GM19397 (cell line): Measurements from ENCODE around the gene APBA1.

Experiments
- ATAC-seq: cut with Tn5 transposase; IDR thresholded peaks from one replicate; pipeline ENCODE4 v1.9.1; 2021; ENCODE audit warnings: mild to moderate bottlenecking, moderate library complexity; ENCODE audit not compliant: unreplicated experiment

APBA1 gene

DNA sequence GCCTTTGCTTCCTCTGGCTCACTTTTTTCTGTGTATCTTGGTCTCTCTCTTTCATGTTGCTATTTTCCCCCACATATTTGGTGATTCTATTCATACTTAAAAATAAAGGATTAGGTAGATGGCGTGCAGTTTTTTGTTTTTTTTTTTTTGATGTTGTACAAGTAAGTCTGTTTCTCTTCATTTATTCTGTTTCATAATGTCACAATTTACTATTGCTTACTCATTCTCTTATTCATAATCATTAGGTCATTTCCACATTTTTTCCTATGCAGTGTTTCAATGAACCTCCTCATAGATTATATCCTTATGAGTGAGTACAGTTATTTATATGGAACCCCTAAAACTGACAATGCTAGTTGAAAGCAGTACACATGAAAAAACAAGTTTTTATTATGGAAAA lies 136.3 kb downstream of the APBA1 start:
- no peak for ATAC-seq

DNA sequence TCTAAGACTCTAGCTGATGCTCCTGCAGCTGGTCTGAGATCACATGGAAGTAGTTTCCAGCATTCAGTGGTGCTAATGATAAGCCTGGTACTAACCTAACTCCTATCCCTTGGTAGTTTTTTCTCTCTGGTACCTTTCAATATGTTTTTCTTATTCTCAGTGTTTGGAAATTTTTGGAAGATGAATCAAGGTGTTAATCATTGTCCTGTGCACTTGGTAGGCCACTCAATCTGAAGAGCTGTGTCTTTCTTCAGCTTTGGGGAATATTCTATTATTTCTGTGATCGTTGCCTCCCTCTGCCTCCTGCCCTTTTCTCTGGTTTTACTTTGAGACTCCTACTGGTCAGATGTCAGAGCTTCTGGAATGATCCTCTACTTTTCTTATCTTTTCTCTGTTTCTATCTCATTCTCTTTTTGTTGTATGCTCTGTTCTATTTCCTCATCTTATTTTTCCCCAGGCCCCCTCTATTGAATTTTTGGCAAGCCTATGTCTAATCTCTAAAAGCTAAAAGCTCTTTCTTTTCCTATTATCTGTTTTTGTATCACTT lies 136.8 kb downstream of the APBA1 start:
- ATAC-seq = no peak

DNA sequence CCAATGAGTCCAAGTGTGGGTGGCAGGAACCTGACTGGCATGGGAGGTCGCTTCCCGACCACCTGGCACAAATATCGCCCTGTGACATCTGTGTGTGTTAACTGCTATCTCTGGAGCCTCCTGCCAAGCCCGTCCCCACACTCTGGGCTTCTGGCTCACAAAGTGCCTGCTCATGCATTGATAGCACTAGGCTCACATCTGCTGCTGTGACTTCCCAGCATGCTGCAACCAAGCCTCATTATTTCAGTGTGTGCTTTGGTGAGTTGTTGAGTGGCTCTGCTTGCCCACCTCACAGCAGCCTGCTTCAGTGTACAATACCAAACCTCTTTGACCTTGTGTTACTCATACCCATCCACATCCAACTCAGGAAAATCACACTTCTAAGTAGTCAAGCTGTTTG lies 139.8 kb downstream of the APBA1 start:
- no peak for ATAC-seq

DNA sequence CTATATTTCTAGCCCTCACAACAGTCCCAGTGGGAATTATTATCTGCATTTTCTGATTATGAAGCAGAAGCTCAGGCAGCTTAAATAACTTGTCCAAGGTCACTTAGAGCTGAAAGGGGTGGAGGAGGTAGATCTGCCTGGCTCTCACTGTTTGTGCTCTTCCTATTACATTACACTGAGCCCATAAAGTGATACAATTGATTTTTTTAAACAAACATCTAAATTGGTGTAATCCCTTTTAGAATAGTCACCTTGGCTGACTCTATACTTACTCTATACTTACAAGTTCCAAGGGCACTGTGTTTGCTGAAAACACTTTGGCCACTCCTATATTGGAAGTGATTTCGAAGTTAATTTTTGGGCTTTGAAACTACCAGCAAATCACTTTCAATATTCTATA lies 144.7 kb downstream of the APBA1 start:
- ATAC-seq = no peak

DNA sequence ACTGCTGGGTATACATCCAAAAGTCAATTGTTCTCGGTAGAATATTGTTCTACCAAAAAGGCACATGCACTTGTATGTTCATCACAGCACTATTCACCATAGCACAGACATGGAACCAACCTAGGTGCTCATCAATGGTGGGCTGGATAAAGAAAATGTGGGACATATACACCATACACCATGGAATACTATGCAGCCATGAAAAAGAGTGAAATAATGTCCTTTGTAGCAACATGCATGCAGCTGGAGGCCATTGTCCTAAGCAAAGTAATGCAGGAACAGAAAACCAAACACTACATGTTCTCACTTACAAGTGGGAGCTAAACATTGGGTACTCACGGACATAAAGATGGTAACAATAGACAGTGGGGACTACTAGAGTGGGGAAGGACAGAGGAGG lies 145.5 kb downstream of the APBA1 start:
- no peak for ATAC-seq

DNA sequence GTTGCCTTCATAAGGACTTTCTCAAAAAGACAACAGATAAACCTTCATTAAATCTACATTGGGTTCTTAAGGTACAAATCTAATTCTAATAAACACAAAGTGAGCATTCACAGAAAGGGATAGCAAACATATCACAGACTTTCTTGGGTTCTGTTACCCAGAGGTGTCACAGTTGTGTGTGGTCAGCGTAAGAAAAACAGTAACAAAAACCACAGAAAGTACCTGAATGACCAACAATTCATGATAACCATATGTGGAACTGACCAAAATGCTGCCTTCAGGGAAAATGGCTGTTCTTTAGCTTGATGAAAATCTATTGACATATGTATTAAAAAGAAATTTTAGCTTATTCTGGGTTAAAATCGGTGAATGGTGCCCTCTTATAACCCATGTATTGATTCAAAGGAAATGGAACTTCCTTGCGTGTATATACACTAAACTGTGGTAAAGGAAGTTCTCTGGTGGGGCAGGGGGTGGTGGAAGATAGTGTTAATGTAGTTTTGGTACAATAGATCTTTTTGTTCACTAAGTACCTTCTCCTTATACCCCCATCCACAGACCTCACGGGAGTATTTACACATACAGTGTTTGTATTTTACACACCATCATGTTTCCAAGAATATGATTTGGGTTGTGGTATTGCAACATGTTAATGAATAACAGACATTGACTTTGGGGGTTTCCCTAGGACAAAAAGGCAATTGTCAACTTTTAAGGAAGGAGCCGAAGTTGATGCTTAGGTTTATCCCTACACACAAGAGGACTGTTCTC lies 152.5 kb downstream of the APBA1 start:
- peak; percentile 74 for ATAC-seq

DNA sequence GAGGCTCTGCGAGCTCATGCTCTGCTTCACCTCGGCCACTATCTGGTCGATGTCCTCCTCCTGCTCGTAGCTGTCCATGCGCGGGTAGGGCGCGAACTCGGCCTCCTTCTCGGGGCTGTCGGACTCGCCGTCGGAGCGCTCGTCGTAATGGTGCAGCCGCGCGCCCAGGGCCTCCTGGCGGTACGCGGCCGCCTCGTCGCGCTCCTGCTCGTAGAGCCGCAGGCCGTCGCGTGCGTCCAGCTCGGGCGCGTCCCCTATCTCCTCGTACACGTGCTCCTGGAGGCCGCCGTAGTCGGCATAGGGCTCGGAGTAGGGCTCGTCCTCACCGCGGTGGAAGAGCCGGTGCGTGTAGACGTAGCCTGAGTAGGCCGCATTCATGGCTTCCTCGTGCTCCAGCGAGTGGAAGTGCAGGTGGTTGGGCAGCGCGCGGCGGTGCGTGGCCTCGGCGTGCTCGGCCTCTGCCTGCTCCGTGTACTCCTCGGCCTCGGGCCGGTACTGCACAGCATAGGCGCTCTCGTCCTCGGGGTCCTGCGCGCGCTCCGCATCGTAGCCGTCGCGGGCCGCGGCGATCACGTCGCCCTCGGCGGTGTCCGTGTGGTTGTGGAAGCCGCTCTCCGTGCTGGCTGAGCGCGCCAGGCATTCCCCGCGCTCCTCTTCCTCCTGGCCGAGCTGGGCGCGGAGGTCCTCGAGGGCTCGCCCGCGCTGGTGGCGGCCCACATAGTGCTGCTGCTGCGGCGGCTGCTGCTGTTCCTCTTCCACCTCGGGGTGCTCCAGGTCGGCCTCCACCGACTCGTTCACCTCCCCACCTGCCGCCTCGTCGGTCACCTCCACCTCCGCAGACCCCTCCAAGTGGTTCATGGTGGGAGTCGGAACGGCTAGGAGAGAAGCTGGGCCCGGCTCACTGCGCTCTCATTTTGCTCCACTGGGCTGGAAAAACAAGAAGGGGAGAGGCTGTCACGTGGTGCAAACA lies 155.5 kb downstream of the APBA1 start:
- ATAC-seq = no peak

DNA sequence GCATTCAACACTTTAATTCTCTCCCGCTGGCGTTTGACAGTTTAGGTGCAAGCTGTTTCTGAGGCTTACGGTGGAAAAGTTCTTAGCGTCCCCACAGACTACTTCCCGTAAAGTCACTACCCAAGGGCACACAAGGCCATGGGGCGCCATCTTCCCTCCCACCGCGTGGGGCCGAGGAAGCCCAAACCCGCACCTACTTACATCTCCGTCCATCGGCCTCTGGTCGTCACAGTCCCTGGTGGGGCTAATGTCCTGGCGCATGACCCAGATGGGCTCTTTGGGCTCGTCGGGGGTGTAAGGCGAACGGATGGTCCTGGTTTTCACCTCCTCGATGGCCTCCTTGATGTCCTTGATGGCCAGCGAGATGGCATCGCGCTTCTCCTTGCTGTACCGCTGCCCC lies 156.4 kb downstream of the APBA1 start:
- ATAC-seq = no peak

DNA sequence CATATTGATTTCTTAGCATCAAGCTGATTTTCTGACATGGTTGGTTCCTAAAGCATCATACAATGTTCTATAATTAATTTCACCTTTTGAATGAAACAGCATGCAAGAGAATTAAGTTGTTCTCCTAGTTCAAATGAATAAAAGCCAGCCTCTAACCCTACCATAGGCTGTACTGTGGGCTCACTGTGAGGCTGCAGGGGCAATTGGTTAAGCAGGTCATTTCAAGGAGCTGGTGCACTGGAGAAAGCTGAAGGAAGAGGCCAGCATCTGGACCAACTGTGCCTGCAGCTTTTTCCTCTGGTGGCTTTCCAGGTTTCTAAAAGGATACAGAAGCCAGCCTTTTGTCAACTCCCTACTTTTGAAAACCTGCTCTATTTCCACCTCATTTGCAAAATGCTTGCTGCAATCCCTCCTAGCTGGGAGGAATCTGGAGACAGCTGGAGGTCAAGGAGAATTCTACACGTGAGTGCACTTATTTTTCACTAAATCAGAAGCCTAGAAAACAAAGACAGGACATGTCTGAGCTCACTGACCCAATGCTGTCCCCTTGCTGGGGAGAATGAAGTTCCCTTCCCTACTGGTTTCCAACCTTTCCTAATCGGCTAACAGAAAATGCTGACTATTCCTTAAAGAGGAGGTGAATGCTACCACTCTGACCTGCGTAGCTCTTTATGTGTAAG lies 158.9 kb downstream of the APBA1 start:
- ATAC-seq = no peak

DNA sequence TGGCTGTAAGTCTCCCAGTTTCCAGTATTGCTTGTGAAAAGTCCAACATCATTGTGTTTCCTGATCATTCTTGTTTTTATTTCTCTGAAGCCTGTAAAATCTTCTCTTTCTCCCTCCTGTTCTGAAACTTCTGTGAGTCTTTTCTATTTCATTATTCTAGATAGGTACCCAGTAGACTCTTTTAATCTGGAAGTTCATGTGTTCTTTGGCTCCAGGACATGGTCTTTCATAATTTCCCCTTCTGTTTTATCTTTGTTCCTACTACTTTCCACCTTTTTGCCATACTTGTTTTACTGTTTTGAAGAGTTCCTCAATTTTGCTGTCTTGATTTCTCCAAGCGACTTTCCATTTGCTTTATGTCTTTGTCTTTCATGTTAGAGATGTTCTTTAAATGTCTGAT lies 168.1 kb downstream of the APBA1 start:
- no peak for ATAC-seq

DNA sequence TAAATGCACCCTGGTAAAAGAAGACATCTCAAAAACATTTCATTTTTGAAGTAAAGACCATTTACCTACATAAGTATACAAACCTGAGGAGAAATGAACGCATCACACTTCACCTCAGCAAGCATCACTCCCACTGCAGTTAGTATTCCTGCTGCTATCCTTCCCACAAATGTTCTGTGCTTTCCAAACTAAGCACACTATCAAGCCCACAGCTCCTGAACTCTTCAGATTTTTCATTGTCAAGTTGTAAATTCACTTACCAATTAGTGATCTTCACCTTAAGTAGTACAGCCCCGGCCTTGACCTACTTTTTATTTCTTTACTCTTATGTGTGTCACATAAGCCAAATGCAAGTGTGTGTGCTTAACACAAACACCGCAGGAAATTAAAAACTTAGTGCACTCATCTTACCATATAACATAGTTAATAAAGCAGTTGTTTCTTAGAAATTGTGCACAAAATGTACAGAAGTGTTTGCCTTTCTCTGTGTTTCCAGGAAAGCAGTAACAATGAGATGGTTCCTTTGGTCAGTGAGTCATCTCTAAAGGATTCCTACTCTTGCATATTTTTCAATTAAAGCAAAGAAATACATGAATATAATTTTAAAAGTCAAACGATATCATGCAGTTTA lies 169.4 kb downstream of the APBA1 start:
- no peak for ATAC-seq

DNA sequence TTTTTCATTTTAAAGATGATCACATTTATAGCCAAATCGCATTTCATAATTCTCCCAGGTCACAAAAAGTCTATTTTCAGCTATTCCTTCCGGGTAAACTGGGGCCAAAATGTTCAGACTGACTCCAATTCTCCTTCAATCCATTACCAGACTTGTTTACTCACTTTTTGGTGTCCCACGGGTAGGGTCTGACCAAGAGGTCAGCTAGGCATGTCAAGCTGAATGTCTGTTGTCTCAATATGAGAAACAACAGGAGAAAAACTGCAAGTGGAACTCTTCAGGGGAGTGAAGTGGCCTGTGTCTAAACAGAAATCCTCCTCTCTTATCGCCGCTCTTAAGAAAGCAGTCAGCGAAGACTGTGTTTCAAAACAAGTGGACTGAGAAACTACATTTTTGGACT lies 171.3 kb downstream of the APBA1 start:
- ATAC-seq = no peak

DNA sequence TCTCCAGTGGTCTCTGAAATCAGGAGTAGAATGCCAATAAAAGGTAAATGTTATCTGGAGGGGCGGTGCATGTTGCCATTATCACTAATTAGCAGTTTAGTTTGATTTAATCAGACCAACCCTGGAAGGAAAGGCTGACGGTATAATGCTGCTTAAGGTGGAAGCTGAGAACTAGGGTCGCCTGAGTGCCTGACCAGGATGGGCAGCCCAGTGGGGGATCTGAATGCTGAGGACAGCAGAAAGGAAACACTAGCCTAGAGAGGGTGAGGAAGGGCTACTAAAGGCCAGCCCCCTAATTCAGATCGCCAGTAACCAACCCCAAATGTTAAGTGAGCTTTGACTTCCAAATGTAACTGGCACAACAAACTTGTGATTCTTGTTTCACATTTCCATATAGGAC lies 172.2 kb downstream of the APBA1 start:
- ATAC-seq = no peak

DNA sequence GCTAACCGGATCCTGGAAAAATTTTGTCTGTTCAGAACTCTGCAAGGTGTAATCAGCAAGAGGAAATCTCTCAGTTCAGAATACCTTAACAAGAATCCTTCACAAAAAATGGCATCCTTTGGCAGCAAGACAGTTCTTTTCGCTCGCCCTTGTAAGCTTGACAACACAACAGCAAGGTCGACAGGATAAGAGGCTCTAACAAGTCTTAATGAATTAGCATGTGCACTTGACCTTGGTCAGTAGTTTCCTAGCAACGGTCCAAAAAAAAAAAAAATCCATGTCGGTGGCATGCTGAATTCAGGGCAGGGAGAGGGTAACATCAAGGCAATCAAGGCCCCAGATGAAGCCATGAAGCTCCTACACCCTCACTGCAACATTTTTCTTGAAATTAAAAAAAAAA lies 172.8 kb downstream of the APBA1 start:
- no peak for ATAC-seq

DNA sequence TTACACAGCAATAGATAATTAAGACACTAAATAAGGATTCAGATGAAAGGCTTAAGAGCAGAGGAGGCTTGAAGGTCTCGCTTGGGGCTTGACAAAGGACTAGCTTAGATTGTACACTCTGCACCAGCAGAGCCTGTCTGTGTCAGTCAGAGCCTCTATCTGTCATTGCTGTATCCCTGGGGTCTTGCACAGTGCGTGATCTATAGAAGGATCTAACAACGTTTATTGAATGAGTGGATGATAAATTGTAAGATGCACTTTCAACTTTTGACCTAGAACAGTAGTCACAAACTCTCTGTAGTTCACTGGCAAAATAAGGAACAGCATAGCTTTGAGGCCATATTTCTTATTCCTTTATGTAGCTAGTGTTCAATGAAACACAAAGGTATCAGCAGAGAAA lies 173.7 kb downstream of the APBA1 start:
- no peak for ATAC-seq

DNA sequence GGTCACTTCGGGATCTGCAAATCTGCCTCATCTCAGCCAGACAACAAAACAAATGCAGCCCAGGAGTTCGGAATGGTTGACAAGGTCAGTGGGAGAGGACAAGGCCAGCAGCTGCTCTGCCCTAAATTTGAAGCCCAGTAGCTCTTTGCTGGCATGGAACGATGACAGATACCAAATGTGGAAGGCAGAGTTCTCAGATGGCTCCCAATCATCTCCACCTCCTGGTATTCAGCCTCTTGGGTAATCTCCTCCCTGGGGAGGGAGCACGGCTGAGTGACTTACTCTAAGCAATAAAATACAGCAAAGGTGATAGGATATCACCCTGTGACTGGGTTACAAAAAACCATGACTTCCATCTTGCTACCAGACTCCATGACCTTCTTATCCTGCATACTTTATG lies 174.4 kb downstream of the APBA1 start:
- ATAC-seq = no peak

DNA sequence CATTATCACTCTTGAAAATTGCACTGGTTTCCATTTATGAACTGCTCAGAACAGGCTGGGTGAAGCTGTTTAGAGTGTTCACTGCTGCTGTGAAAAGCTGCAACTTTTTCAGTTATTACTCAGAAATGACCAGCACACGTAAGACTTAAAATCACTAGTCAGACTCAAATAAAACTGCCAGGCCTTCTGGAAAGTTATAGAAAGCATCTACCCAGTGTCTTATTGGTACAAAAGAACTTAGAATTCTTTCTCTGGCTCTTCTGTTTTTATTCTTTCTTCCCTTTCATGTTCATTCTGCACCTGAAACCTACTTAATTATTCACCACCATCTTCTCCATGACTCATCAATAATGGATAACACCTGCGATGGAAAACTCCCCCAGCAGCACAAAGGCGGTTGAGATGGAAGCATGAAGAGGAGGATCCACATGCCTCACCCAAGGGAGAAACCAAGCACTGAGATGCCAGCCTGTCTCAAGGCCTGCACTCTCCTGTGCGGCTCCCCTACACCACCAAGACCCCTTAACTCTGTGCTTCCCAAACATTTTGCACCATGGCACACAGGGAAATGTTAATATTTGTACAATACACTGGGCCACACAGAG lies 175.2 kb downstream of the APBA1 start:
- no peak for ATAC-seq

DNA sequence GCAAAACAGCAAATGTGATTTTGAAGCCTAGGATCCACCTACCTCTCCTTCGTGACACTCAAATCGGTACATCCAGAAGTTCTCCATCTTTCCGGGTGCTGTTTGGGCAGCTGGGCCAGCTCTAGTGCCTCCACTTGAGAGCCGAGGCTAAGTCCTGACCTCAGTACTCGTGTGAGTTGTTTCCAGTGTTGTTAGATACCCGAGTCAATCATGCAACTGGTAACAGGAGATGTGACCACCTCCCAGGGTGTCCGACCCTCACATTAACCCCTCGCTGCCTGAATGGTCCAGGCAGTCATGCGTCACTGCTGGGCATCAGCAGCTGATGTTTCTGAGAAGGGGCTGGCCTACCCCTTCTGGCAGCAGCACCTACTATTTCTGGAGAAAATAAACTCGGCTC lies 176.9 kb downstream of the APBA1 start:
- no peak for ATAC-seq

DNA sequence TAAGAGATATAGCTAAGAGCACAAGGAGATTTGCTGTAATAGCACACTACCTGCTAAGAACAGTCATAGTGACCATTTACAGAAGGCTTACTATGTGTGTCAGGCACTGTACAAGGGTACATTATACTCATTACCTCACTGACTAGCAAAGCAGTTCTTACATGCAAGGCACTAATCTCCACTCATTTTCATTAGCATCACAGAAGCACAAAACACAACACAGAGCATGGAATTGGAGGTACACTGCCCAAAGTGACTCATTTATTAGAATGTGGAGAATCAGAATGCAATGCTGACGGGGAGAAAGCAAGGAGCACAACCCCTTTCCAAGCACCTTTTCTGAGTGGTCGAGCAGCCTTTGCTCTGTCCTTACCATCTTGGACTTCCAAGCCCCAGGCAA lies 177.4 kb downstream of the APBA1 start:
- no peak for ATAC-seq

DNA sequence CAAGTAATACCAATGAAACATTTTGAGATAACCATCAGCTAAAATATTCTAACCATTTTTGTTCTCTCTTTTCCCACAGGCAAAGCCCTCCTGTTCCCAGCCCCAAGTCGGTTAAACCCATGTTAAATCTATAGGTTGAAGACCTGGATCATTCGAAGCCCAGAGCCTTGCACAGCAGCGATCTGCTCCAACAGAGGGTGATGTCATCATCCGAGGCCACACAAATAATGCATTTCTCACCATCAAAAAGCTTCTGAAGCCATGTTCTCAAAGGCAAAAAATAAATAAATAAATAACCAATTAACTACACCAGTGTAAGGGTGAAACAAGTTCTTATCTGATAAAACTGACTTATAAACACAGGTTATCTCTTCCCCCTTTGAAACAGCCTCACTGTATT lies 178.0 kb downstream of the APBA1 start:
- no peak for ATAC-seq
